ACC112 (cell line): Measurements from ENCODE around the gene REEP1.
"Not testable (repeated sequence)": the region's sequence is repeated elsewhere in the genome, so short reads cannot be mapped to it uniquely, and the experiment has no call there.

Experiments
- H2AFZ ChIP-seq: fragments of 200-600 bp; sonication (generic); one replicate; pipeline ENCODE4 v1.6.0; 2017; ENCODE audit warnings: antibody characterized with exemption, low read length; ENCODE audit not compliant: unreplicated experiment
- H3K27ac ChIP-seq: fragments of 200-600 bp; sonication (generic); 2 replicates; pipeline ENCODE4 v1.5.1; 2014; ENCODE audit warnings: low read depth, mild to moderate bottlenecking, antibody characterized with exemption, low read length, moderate library complexity
- H3K27me3 ChIP-seq: fragments of 200-600 bp; sonication (generic); 2 replicates; pipeline ENCODE4 v1.6.1; 2014; ENCODE audit warnings: mild to moderate bottlenecking, antibody characterized with exemption, low read length, moderate library complexity, mixed read lengths; ENCODE audit not compliant: insufficient read depth
- H3K36me3 ChIP-seq: fragments of 200-600 bp; sonication (generic); 2 replicates; pipeline ENCODE4 v1.6.1; 2016; ENCODE audit warnings: mild to moderate bottlenecking, antibody characterized with exemption, low read length, moderate library complexity, mixed read lengths; ENCODE audit not compliant: insufficient read depth
- H3K4me1 ChIP-seq: fragments of 200-600 bp; sonication (generic); one replicate; pipeline ENCODE4 v1.6.1; 2016; ENCODE audit warnings: low read length, mixed read lengths; ENCODE audit not compliant: insufficient read depth, unreplicated experiment, control insufficient read depth
- H3K4me3 ChIP-seq: fragments of 200-600 bp; sonication (generic); 2 replicates; pipeline ENCODE4 v1.5.1; 2014; ENCODE audit warnings: mild to moderate bottlenecking, low read depth, low read length
- H3K79me2 ChIP-seq: fragments of 200-600 bp; sonication (generic); one replicate; pipeline ENCODE4 v1.6.0; 2016; ENCODE audit warnings: low read length; ENCODE audit not compliant: control insufficient read depth, unreplicated experiment, insufficient read depth

Gene REEP1

DNA sequence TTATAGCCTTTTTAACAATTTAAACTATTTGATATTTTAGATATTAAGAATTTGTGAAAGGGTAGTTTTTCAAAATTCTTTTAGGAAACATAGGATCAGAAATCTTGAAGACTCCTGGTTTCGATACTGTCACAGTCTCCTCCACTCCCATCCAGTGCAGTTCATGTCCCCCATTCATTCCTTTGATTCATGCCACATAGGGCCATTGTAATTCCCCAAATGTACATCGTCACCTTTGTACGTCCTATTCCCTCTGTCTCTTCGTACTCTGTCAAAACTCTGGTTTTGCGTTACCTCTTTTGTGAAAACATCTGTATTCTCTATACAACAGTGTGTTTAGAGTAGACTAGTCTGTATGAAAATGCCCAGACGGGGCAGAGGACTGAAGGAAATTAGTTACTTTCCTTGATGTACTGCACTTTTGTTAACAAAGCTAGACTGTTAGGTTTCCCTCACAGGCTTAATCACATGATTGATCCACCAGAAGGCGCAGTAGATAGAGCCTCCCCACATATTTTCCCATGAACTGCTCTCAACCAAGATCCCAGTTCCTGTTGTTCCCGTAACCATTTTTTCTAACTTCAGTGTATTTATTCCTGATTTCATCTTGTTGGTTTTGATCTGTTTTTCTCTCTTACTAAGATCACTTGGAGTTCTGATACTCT, 135.6 kb downstream of the REEP1 start:
- H2AFZ ChIP-seq, result no peak overlapping the region
- H3K27me3 ChIP-seq, result no peaks in the 10 kb centered on the region
- H3K4me3 ChIP-seq, result no peak overlapping the region
- H3K79me2 ChIP-seq, result peaks cover 57% of the 10 kb centered on the region
- no peaks in the 10 kb centered on the region for H3K36me3 ChIP-seq
- no peak overlapping the region for H3K27ac ChIP-seq
- H3K4me1 ChIP-seq, result peaks cover 15% of the 10 kb centered on the region

DNA sequence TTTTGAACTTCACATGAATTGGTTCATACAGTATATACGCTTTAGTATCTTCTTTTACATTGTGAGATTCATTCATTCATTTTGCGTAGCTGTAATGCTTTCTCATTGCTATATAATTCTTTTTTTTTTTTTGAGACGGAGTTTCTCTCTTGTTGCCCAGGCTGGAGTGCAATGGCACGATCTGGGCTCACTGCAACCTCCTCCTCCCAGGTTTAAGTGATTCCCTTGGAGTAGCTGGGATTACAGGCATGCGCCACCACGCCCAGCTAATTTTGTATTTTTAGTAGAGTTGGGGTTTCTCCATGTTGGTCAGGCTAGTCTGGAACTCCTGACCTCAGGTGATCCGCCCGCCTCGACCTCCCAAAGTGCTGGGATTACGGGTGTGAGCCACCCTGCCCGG, 136.9 kb downstream of the REEP1 start:
- H2AFZ ChIP-seq, H3K27ac ChIP-seq, H3K27me3 ChIP-seq, H3K36me3 ChIP-seq: not testable (repeated sequence)
- peak overlapping the region; percentile 84 for H3K4me3 ChIP-seq
- H3K4me1 ChIP-seq, result peaks cover 15% of the 10 kb centered on the region
- H3K79me2 ChIP-seq, result peaks cover 55% of the 10 kb centered on the region

DNA sequence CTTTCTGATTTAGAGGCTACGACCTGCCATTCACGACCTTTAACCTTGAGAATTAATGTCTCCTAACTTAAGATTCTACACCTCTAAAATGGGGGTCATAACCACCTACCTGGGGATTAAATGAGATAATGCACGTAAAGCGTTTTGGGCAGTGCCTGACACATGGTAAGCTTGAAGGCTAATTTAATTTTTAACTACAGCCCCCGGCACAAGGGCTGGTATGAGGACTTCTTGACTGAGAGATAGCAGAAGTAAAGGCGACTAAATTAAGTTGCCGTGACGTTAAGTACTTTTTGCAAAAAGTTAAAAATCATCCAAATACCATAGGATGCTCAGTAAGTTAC, 137.6 kb downstream of the REEP1 start:
- Histone ChIP-seq H3K4me3 (peak overlapping the region; percentile 84), H3K4me1 (peaks cover 15% of the 10 kb centered on the region), H3K79me2 (peaks cover 49% of the 10 kb centered on the region), H3K36me3 (no peaks in the 10 kb centered on the region), H3K27me3 (no peaks in the 10 kb centered on the region), H3K27ac (no peak overlapping the region), H2AFZ (peak overlapping the region; percentile 77)

DNA sequence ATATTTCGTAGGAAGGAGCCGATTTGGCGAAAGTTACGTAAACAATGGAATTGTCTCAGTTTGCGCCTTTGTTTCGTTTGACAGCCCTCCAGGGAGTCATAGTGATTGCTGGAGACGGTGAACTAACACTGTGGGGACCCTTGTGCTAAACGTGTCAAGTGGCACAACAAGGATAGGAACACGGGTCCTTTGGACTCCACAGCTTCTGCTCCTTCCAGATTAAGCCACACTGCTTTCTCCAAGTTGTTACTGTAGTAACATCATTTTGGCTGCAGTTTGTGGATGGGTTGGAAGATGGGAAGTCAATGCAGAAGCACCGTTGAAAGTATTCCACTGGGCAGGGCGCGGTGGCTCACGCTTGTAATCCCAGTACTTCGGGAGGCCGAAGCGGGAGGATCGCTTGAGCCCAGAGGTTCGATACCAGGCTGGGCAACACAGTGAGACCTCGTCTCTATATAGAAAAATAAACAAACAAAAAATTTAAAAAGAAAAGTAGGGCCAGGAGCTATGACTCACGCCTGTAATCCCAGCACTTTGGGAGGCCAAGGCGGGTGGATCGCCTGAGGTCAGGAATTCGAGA, 141.5 kb downstream of the REEP1 start:
- Histone ChIP-seq H3K4me1 (peaks cover 8% of the 10 kb centered on the region), H2AFZ (peak overlapping the region; percentile 26)

DNA sequence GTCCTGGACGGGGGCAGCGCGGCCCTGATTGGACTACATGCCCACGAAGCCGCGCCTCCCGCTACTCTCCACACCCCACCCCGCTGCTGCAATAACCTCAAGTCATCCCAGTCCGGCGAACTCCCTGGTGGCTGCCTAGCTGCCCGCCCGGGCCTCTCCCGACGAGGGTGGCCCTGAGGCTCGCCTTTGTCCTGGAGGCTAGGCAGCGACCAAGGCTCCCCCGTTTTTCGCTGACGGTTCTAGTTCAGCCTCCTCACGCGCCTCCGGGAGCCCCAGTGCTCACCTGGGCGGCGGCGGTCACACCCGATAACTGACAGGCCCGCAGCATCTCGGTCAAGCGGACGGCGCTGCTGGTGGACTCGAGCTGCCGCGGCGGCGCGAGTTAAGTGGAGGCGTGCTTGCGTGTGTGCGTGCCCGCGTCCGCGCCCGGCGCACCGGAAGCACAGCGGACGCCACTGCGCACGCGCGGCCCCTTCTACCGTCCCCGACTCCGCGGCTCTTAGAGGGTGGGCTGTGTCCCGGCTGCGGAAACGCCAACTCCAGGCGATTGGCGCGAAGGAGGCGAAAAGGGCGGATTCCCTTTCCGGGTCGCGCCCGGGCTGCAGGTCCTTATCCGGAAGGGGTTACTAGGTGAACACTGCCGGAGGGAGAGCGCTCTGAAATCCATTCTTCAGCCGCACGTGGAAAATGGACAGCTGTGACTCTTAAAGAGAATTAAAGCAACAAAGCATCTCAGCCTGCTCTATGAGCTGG, 142.2 kb downstream of the REEP1 start, which contains the start of gene IMMT:
IMMT (minus strand) TSS at position 408 of the 753 bp plus-strand sequence; CDS start at position 328, 80 bp downstream.
- Histone ChIP-seq H2AFZ (peak within 1 kb of the TSS; percentile 85), H3K27ac (peak within 1 kb of the TSS; percentile 95), H3K4me1 (peaks cover 5% of the 10 kb centered on the region)

More for the DNA sequence above, 141.5 kb downstream of the REEP1 start:
- Histone ChIP-seq H3K79me2 (peaks cover 51% of the 10 kb centered on the region), H3K36me3 (no peaks in the 10 kb centered on the region), H3K4me3 (peak overlapping the region; percentile 86), H3K27ac (peak overlapping the region; percentile 95), H3K27me3 (no peaks in the 10 kb centered on the region)

DNA sequence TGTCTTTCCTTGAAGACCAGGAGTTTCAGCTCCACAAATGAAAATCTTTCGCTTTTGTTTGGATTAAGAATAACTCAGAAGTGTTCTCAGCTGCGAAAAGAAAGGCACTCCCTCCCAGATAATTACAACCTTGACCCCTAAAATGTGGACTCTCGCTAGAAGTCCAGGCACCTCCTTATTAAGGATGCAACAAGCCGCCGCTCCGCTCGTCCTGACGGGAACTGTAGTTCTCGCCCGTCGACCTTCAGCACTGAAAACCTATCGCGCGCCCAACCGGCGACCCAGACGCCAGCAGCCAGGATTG, 142.7 kb downstream of the REEP1 start:
- Histone ChIP-seq H3K36me3 (0 out of 2 replicates have a peak, but pooled peaks cover 6% of the 10 kb centered on the region), H3K27ac (peak overlapping the region; percentile 95), H3K79me2 (peaks cover 52% of the 10 kb centered on the region), H3K4me1 (peaks cover 5% of the 10 kb centered on the region), H2AFZ (no peak overlapping the region), H3K4me3 (peak overlapping the region; percentile 86), H3K27me3 (no peaks in the 10 kb centered on the region)

More for the DNA sequence above, 142.2 kb downstream of the REEP1 start, which contains the start of gene IMMT:
- Histone ChIP-seq H3K36me3 (0 out of 2 replicates have a peak, but pooled peaks cover 2% of the 10 kb centered on the region), H3K79me2 (peaks cover 52% of the 10 kb centered on the region), H3K4me3 (peak within 1 kb of the TSS; percentile 86), H3K27me3 (no peaks in the 10 kb centered on the region)

DNA sequence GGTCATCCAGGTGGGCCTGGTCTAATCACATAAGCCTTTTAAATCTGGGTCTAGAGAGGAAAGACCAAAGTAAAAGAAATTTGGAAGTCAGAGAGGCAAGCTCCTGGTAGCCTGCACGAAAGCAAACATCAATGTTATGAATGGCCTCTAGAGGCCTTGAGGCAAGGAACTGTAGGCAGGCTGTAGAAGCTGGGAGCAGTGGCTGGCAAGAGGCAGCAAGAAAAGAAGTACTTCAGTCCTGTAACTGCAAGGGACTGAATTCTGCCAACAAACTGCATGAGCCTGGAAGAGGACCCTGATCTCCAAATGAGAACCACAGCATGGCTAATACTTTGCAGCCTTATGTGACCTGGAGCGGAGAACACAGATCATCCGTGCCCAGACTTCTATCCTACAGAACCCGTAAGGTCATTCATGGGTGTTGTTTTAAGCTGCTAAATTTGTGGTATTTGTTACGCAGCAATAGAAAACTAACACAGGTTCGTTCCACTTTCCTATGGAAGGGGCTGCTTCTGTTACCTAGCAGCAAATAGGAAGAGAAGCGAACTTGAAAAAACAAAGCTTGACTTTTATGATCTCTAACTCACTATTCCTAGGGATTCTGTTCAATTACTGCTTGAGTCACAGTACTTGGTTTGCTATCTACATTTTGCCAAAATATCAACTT, 143.4 kb downstream of the REEP1 start:
- no peaks in the 10 kb centered on the region for H3K27me3 ChIP-seq
- H3K27ac ChIP-seq, result peak overlapping the region; percentile 51

DNA sequence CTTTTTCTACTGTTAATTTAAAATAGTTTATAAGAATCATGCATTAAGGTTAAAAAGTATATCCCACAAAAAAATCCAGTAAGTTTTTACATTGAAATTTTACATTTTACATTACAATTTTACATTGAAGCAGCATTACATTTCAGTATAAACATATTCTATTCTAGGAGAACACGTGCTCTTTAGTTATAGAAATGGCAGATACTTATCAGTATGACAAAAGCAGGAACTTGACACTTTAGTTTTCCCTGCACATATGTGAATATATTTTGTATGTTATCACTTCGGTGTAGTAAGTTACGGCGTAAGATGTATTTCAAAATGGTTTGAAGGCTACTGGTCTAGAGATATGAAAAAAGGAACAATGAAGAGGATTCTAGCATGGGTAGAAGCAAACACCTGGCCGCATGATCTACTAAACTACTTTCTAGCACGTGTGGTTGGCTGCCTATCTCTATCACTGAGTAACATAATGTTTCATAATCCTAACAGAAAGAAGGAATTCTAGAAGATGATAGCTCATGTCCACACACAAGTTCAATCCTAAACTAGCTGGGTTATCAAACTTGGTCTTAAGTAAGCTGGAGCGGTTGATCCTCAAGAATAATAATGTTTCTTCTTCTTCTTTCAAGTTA, 147.5 kb downstream of the REEP1 start:
- Histone ChIP-seq H3K4me3 (no peak overlapping the region), H2AFZ (no peak overlapping the region), H3K79me2 (peaks cover 91% of the 10 kb centered on the region), H3K36me3 (0 out of 2 replicates have a peak, but pooled peaks cover 6% of the 10 kb centered on the region), H3K27ac (no peak overlapping the region), H3K27me3 (no peaks in the 10 kb centered on the region), H3K4me1 (peaks cover 20% of the 10 kb centered on the region)

More for the DNA sequence above, 143.4 kb downstream of the REEP1 start:
- Histone ChIP-seq H3K4me1 (peaks cover 5% of the 10 kb centered on the region), H2AFZ (no peak overlapping the region), H3K36me3 (0 out of 2 replicates have a peak, but pooled peaks cover 6% of the 10 kb centered on the region), H3K4me3 (peak overlapping the region; percentile 86), H3K79me2 (peaks cover 54% of the 10 kb centered on the region)

DNA sequence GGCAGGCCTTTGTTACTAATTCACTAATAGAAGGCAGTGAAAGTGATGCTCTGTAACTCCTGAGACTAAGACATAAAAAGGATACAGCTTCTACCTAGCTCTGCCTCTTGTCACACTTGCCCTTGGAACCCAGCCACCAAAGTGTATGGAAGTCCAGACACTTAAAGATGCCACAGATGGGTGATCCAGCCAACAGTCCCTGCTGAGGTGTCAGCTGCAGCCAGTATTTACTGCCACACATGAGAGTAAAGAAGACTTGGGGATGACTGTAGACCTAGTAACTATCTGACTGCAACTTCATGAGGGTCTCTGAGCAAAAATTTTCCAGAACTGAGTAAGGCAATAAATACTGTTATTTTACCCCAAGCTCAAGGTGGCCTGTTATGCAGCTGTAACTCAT, 151.0 kb downstream of the REEP1 start:
- no peak overlapping the region for H2AFZ ChIP-seq
- H3K4me1 ChIP-seq, result peaks cover 20% of the 10 kb centered on the region
- 0 out of 2 replicates have a peak, but pooled peaks cover 6% of the 10 kb centered on the region for H3K36me3 ChIP-seq
- peaks cover 94% of the 10 kb centered on the region for H3K79me2 ChIP-seq
- no peaks in the 10 kb centered on the region for H3K27me3 ChIP-seq
- no peak overlapping the region for H3K4me3 ChIP-seq
- no peak overlapping the region for H3K27ac ChIP-seq
